HepG2 (cell line): ENCODE data around the gene TPCN2. TPM values are rescaled to one million over a fixed set of nuclear protein-coding genes. Genes with fewer than 3 reads are reported as not detected.

Experiments used
- ATAC-seq: fragments of 200-7000 bp; cut with Tn5 transposase; 3 replicates; pipeline ENCODE4 v1.9.1; 2020; ENCODE audit warnings: mild to moderate bottlenecking, moderate library complexity
- BruUV-seq: library from RNA; stranded (reverse); fragments of 400-500 nt; replicated peaks from 2 replicates; lab custom pipeline; 2021; lab: Mats Ljungman, UMichigan
- CTCF ChIA-PET: fragments of 300-600 bp; formaldehyde crosslinking; extraction: SDS; loops from one replicate; lab custom pipeline; 2021; ENCODE audit warnings: low total read pairs, inconsistent platforms, low intra/inter-chr PET ratio; lab: Yijun Ruan, JAX
- POLR2A ChIA-PET: fragments of 350-600 bp; sonication (Branson Sonifier 250); formaldehyde crosslinking; loops from one replicate; lab custom pipeline; 2020; ENCODE audit warnings: antibody characterized with exemption, inconsistent platforms; lab: Yijun Ruan, JAX
- DNase-seq: peaks from one replicate; pipeline ENCODE4 v3.0.0-alpha.2; 2015; ENCODE audit warnings: low spot score
- FAIRE-seq: peaks from 3 replicates; lab custom pipeline; 2011; peaks lifted over from hg19 to GRCh38; lab: Jason Lieb, UNC
- H2AFZ ChIP-seq: one replicate; pipeline ENCODE4 v1.6.1; 2011; ENCODE audit warnings: low read length, inconsistent platforms
- H3K27ac ChIP-seq: fragments of 300-600 bp; 3 replicates; pipeline ENCODE4 v1.8.0; 2011; ENCODE audit warnings: mixed run types, mild to moderate bottlenecking, mixed read lengths, low read length, inconsistent platforms; ENCODE audit not compliant: insufficient read depth; ENCODE audit errors: extremely low read length
- H3K27me3 ChIP-seq, 2 experiments: fragments of 200-600 bp in 1 of 2; 2 replicates in 1 of 2; 3 replicates in 1 of 2; pipeline versions ENCODE4 v1.6.0 to v1.8.0; 2011; ENCODE audit warnings: low read length in 2 of 2, mild to moderate bottlenecking in 2 of 2, moderate library complexity in 2 of 2, inconsistent platforms in 1 of 2; ENCODE audit not compliant: insufficient read depth in 2 of 2, control insufficient read depth in 1 of 2
- H3K36me3 ChIP-seq, 2 experiments: fragments of 200-600 bp in 1 of 2; replicated peaks in 1 of 2; 2 replicates in 1 of 2; 3 replicates in 1 of 2; pipeline versions ENCODE4 v1.5.1 to v1.8.0; 2011; ENCODE audit warnings: low read length in 2 of 2, inconsistent platforms in 1 of 2; ENCODE audit not compliant: insufficient read depth in 2 of 2, control insufficient read depth in 1 of 2
- H3K4me1 ChIP-seq: 2 replicates; pipeline ENCODE4 v1.5.1; 2012; ENCODE audit warnings: low read length, inconsistent platforms; ENCODE audit not compliant: insufficient read depth
- H3K4me2 ChIP-seq: 2 replicates; pipeline ENCODE4 v1.6.0; 2011; ENCODE audit warnings: low read depth, low read length, inconsistent platforms
- H3K4me3 ChIP-seq, 3 experiments: fragments of 200-600 bp in 1 of 3; sonication (generic), shearing (Covaris generic) in 1 of 3; replicated peaks in 1 of 3; 2 replicates each; pipeline ENCODE4 v1.5.1; 2011 to 2016; ENCODE audit warnings: low read length in 3 of 3, inconsistent platforms in 2 of 3, low read depth in 2 of 3, mild to moderate bottlenecking in 2 of 3, control low read depth in 1 of 3, mixed read lengths in 1 of 3; ENCODE audit not compliant: insufficient read depth in 1 of 3
- H3K79me2 ChIP-seq: one replicate; pipeline ENCODE4 v1.6.1; 2011; ENCODE audit warnings: low read length, inconsistent platforms; ENCODE audit not compliant: insufficient read depth
- H3K9ac ChIP-seq: 2 replicates; pipeline ENCODE4 v1.6.0; 2011; ENCODE audit warnings: mild to moderate bottlenecking, low read depth, low read length, inconsistent platforms; ENCODE audit not compliant: insufficient read depth
- H3K9me3 ChIP-seq: 2 replicates; pipeline ENCODE4 v1.5.1; 2012; ENCODE audit warnings: mild to moderate bottlenecking, low read length
- H4K20me1 ChIP-seq: 2 replicates; pipeline ENCODE4 v1.6.0; 2011; ENCODE audit warnings: inconsistent platforms, mild to moderate bottlenecking, low read length, moderate library complexity; ENCODE audit not compliant: insufficient read depth
- CENPT ChIP-seq: sonication (generic); formaldehyde crosslinking; IDR thresholded peaks from 2 replicates; pipeline ENCODE4 v1.8.0; 2022; ENCODE audit warnings: low read depth, mild to moderate bottlenecking, moderate library complexity, missing genetic modification reagents
- DNMT3B ChIP-seq: conservative IDR thresholded peaks from 2 replicates; pipeline ENCODE4 v1.6.1; 2016; ENCODE audit warnings: missing biosample characterization, control low read depth
- SMARCE1 ChIP-seq: fragments of 450-650 bp; IDR thresholded peaks from 2 replicates; pipeline ENCODE4 v1.6.1; 2017; ENCODE audit warnings: borderline replicate concordance
- SP4 ChIP-seq: sonication (generic); formaldehyde crosslinking; IDR thresholded peaks from 2 replicates; pipeline ENCODE4 v1.8.1; 2023; ENCODE audit warnings: mild to moderate bottlenecking, missing genetic modification reagents
- SP5 ChIP-seq: IDR thresholded peaks from 2 replicates; pipeline ENCODE4 v1.6.1; 2016; ENCODE audit warnings: low read depth, borderline replicate concordance
- TCF7L2 ChIP-seq: IDR thresholded peaks from 2 replicates; pipeline ENCODE4 v1.6.1; 2011; ENCODE audit warnings: mild to moderate bottlenecking, low read depth, low read length, moderate library complexity
- ZNF317 ChIP-seq: sonication (generic); formaldehyde crosslinking; IDR thresholded peaks from 2 replicates; pipeline ENCODE4 v1.5.0; 2020; ENCODE audit warnings: mild to moderate bottlenecking, missing genetic modification reagents
- ZNF367 ChIP-seq: sonication (generic); formaldehyde crosslinking; IDR thresholded peaks from 2 replicates; pipeline ENCODE4 v1.4.0; 2020; ENCODE audit warnings: missing genetic modification reagents, borderline replicate concordance
- ZNF652 ChIP-seq: IDR thresholded peaks from 2 replicates; pipeline ENCODE4 v1.6.1; 2016; ENCODE audit warnings: low read depth, borderline replicate concordance
- ZNF816 ChIP-seq: sonication (generic); formaldehyde crosslinking; IDR thresholded peaks from 2 replicates; pipeline ENCODE4 v1.8.0; 2022; ENCODE audit warnings: missing genetic modification reagents, mild to moderate bottlenecking, borderline replicate concordance
- WGBS: methylation state at CpG from one replicate; pipeline ENCODE4 v1.1.6; 2017; ENCODE audit warnings: low lambda C conversion rate; 5-methylcytosine and 5-hydroxymethylcytosine counted together
- in situ Hi-C: cut with HindIII; loops from 2 replicates; pipeline ENCODE4 v1.10.0; 2017; ENCODE audit warnings: low pct_unique_long_range_greater_than_20kb; ENCODE audit not compliant: extremely low pct_ligation_motif_present
- intact Hi-C: fragments of 100-400 bp; cut with micrococcal nuclease; formaldehyde crosslinking; loops from one replicate; pipeline ENCODE4 v1.10.0; 2022; ENCODE audit not compliant: unreplicated experiment
- polyA plus RNA-seq, 8 experiments: library from polyadenylated mRNA; depleted of rRNA in 3 of 8; stranded (reverse) in 7 of 8; unstranded in 1 of 8; fragments of >200 nt; fragmentation: Illumina TruSeq in 4 of 8; extraction: Trizol in 4 of 8; gene quantifications; 2 replicates each; pipeline versions ENCODE4 v1.2.1 to v1.2.3, GENCODE V29; 2011 to 2016; ENCODE audit warnings: low read depth in 4 of 8, missing spikeins in 1 of 8, mixed read lengths in 1 of 8; ENCODE audit not compliant: insufficient read depth in 1 of 8
- total RNA-seq, 5 experiments: library from RNA; depleted of rRNA; stranded (reverse); fragments of >200 nt; fragmentation: Illumina TruSeq; extraction: Trizol; gene quantifications; 2 replicates each; pipeline ENCODE4 v1.2.3, GENCODE V29; 2016; ENCODE audit warnings: low read depth in 1 of 5
- TF ChIP-seq, protein P1 (sequence below): sonication (generic); formaldehyde crosslinking; IDR thresholded peaks from 2 replicates; pipeline ENCODE4 v1.8.1; 2023; ENCODE audit warnings: mild to moderate bottlenecking, inconsistent platforms, moderate library complexity, missing genetic modification reagents, borderline replicate concordance
- TF ChIP-seq, protein P2 (sequence below): IDR thresholded peaks from 2 replicates; pipeline ENCODE4 v1.6.1; 2016; ENCODE audit warnings: low read depth

The TPCN2 gene
- total and polyA plus RNA-seq, 2 of the 13 experiments (the other 11 are each of a cell fraction or from before 2014, with no cell fraction given): 5.6 to 5.9 TPM

DNA sequence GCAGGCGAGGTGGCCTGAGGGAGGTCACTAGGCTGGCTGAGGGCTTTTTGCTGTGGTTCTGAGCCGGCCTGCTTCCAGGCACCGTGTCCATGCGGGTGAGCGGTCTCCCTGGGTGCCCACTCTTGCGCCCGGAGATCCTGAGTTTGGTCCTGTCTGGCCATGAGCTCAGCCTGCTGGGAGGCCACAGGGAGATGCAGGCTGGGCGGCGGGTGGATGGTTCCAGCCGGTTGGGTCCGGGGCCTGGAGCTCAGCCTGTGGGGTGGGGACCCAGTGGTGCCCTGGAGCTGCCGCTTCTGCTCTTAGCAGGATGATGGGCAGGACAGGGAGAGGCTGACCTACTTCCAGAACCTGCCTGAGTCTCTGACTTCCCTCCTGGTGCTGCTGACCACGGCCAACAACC lies 18.5 kb downstream of the TPCN2 start (continued):
- TF ChIP-seq SMARCE1: no peak
- TF ChIP-seq, all 625 proteins: peak for 0

DNA sequence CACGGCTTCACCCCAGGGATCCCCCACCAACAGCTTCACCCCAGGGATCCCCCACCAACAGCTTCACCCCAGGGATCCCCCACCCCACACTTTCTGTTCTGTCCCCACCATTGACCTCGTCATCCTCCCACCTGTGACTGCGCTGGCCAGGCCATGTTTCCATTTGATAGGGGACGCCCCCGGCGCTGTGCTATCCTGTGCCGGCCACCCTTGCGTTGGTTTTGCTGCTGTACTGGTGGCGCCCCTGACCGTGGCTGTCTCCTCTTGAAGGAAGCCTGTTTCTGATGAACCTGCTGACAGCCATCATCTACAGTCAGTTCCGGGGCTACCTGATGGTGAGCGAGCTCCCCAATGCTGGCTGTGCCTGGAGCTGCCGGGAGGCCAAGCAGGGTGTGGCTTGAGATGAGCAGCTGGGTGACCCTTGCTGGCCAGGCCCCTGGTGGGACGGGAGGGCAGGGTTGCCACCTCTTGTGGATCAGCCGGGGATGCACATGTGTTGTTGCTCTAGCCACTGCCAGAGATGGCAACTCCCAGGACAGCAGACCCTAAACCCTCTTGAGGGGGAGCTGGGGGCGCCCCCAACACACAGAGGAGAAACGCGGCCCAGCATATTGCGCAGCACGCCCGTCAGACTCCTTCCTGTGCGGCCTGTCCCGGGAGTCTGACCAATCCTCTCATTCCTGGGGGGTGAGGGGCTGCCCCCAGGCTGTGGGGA lies 22.5 kb downstream of the TPCN2 start:
- FAIRE-seq: no peak
- no peak overlapping the region for H3K4me2 ChIP-seq
- no TSS peak for BruUV-seq
- H3K36me3 ChIP-seq: peaks cover 4 to 12% of the 10 kb centered on the region in 2 experiments; a peak in 3 of 5 replicates
- H3K4me3 ChIP-seq: no peak overlapping the region
- DNase-seq: no peak
- H3K4me1 ChIP-seq: no peaks in the 10 kb centered on the region
- H3K27me3 ChIP-seq: no peaks in the 10 kb centered on the region
- no peaks in the 10 kb centered on the region for H3K79me2 ChIP-seq
- H3K9ac ChIP-seq: no peak overlapping the region
- no peak for ATAC-seq
- in situ Hi-C loops: no loop called here
- POLR2A ChIA-PET: no interaction called here
- no peak overlapping the region for H2AFZ ChIP-seq
- no peaks in the 10 kb centered on the region for H3K9me3 ChIP-seq
- H3K27ac ChIP-seq: no peak overlapping the region
- CTCF ChIA-PET: no interaction called here
- H4K20me1 ChIP-seq: no peaks in the 10 kb centered on the region
- TF ChIP-seq SP5 (CRISPR knock-in tag) (no peak), CENPT (no peak), ZNF816 (CRISPR knock-in tag) (no peak), DNMT3B (no peak), ZNF367 (no peak), TCF7L2 (no peak), ZNF652 (CRISPR knock-in tag) (no peak), ZNF317 (CRISPR knock-in tag) (no peak), SP4 (CRISPR knock-in tag) (no peak)
- TF ChIP-seq, protein P1, sequence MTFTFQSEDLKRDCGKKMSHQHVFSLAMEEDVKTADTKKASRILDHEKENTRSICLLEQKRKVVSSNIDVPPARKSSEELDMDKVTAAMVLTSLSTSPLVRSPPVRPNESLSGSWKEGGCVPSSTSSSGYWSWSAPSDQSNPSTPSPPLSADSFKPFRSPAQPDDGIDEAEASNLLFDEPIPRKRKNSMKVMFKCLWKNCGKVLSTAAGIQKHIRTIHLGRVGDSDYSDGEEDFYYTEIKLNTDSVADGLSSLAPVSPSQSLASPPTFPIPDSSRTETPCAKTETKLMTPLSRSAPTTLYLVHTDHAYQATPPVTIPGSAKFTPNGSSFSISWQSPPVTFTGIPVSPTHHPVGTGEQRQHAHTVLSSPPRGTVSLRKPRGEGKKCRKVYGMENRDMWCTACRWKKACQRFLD (CRISPR knock-in tag): no peak
- TF ChIP-seq, protein P2, sequence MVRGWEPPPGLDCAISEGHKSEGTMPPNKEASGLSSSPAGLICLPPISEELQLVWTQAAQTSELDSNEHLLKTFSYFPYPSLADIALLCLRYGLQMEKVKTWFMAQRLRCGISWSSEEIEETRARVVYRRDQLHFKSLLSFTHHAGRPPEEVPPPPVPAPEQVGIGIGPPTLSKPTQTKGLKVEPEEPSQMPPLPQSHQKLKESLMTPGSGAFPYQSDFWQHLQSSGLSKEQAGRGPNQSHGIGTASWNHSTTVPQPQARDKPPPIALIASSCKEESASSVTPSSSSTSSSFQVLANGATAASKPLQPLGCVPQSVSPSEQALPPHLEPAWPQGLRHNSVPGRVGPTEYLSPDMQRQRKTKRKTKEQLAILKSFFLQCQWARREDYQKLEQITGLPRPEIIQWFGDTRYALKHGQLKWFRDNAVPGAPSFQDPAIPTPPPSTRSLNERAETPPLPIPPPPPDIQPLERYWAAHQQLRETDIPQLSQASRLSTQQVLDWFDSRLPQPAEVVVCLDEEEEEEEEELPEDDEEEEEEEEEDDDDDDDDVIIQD (CRISPR knock-in tag): no peak
- 98% methylated on average over 12 of the region's 23 CpGs for WGBS
- intact Hi-C loops: no loop called here
